HepG2 (cell line): ENCODE results near the gene CCDC80. TPM values are rescaled to one million over a fixed set of nuclear protein-coding genes. Genes with fewer than 3 reads are reported as not detected.

Source experiments
- ATAC-seq: fragments of 200-7000 bp; cut with Tn5 transposase; 3 replicates; pipeline ENCODE4 v1.9.1; 2020; ENCODE audit warnings: mild to moderate bottlenecking, moderate library complexity
- BruUV-seq: library from RNA; stranded (reverse); fragments of 400-500 nt; replicated peaks from 2 replicates; lab custom pipeline; 2021; lab: Mats Ljungman, UMichigan
- CTCF ChIA-PET: fragments of 300-600 bp; formaldehyde crosslinking; extraction: SDS; loops from one replicate; lab custom pipeline; 2021; ENCODE audit warnings: low total read pairs, inconsistent platforms, low intra/inter-chr PET ratio; lab: Yijun Ruan, JAX
- POLR2A ChIA-PET: fragments of 350-600 bp; sonication (Branson Sonifier 250); formaldehyde crosslinking; loops from one replicate; lab custom pipeline; 2020; ENCODE audit warnings: antibody characterized with exemption, inconsistent platforms; lab: Yijun Ruan, JAX
- DNase-seq: peaks from one replicate; pipeline ENCODE4 v3.0.0-alpha.2; 2015; ENCODE audit warnings: low spot score
- FAIRE-seq: peaks from 3 replicates; lab custom pipeline; 2011; peaks lifted over from hg19 to GRCh38; lab: Jason Lieb, UNC
- H2AFZ ChIP-seq: one replicate; pipeline ENCODE4 v1.6.1; 2011; ENCODE audit warnings: low read length, inconsistent platforms
- H3K27ac ChIP-seq: fragments of 300-600 bp; 3 replicates; pipeline ENCODE4 v1.8.0; 2011; ENCODE audit warnings: mixed run types, mild to moderate bottlenecking, mixed read lengths, low read length, inconsistent platforms; ENCODE audit not compliant: insufficient read depth; ENCODE audit errors: extremely low read length
- H3K27me3 ChIP-seq, 2 experiments: fragments of 200-600 bp in 1 of 2; 2 replicates in 1 of 2; 3 replicates in 1 of 2; pipeline versions ENCODE4 v1.6.0 to v1.8.0; 2011; ENCODE audit warnings: low read length in 2 of 2, mild to moderate bottlenecking in 2 of 2, moderate library complexity in 2 of 2, inconsistent platforms in 1 of 2; ENCODE audit not compliant: insufficient read depth in 2 of 2, control insufficient read depth in 1 of 2
- H3K36me3 ChIP-seq, 2 experiments: fragments of 200-600 bp in 1 of 2; replicated peaks in 1 of 2; 2 replicates in 1 of 2; 3 replicates in 1 of 2; pipeline versions ENCODE4 v1.5.1 to v1.8.0; 2011; ENCODE audit warnings: low read length in 2 of 2, inconsistent platforms in 1 of 2; ENCODE audit not compliant: insufficient read depth in 2 of 2, control insufficient read depth in 1 of 2
- H3K4me1 ChIP-seq: 2 replicates; pipeline ENCODE4 v1.5.1; 2012; ENCODE audit warnings: low read length, inconsistent platforms; ENCODE audit not compliant: insufficient read depth
- H3K4me2 ChIP-seq: 2 replicates; pipeline ENCODE4 v1.6.0; 2011; ENCODE audit warnings: low read depth, low read length, inconsistent platforms
- H3K4me3 ChIP-seq, 3 experiments: fragments of 200-600 bp in 1 of 3; sonication (generic), shearing (Covaris generic) in 1 of 3; replicated peaks in 1 of 3; 2 replicates each; pipeline ENCODE4 v1.5.1; 2011 to 2016; ENCODE audit warnings: low read length in 3 of 3, inconsistent platforms in 2 of 3, low read depth in 2 of 3, mild to moderate bottlenecking in 2 of 3, control low read depth in 1 of 3, mixed read lengths in 1 of 3; ENCODE audit not compliant: insufficient read depth in 1 of 3
- H3K79me2 ChIP-seq: one replicate; pipeline ENCODE4 v1.6.1; 2011; ENCODE audit warnings: low read length, inconsistent platforms; ENCODE audit not compliant: insufficient read depth
- H3K9ac ChIP-seq: 2 replicates; pipeline ENCODE4 v1.6.0; 2011; ENCODE audit warnings: mild to moderate bottlenecking, low read depth, low read length, inconsistent platforms; ENCODE audit not compliant: insufficient read depth
- H3K9me3 ChIP-seq: 2 replicates; pipeline ENCODE4 v1.5.1; 2012; ENCODE audit warnings: mild to moderate bottlenecking, low read length
- H4K20me1 ChIP-seq: 2 replicates; pipeline ENCODE4 v1.6.0; 2011; ENCODE audit warnings: inconsistent platforms, mild to moderate bottlenecking, low read length, moderate library complexity; ENCODE audit not compliant: insufficient read depth
- ARID2 ChIP-seq: sonication (generic); formaldehyde crosslinking; IDR thresholded peaks from 2 replicates; pipeline ENCODE4 v1.8.1; 2022; ENCODE audit warnings: mild to moderate bottlenecking, missing genetic modification reagents, borderline replicate concordance
- CEBPZ ChIP-seq: IDR thresholded peaks from 2 replicates; pipeline ENCODE4 v1.6.1; 2012; ENCODE audit warnings: low read length, improper control_type of control experiment
- FOXK2 ChIP-seq: fragments of 450-650 bp; IDR thresholded peaks from 2 replicates; pipeline ENCODE4 v1.6.1; 2016
- HOXA9 ChIP-seq: sonication (generic); formaldehyde crosslinking; IDR thresholded peaks from 2 replicates; pipeline ENCODE4 v1.8.1; 2022; ENCODE audit warnings: missing genetic modification reagents, mild to moderate bottlenecking, moderate library complexity, borderline replicate concordance
- KDM5B ChIP-seq: sonication (generic); formaldehyde crosslinking; IDR thresholded peaks from 2 replicates; pipeline ENCODE4 v1.4.0; 2020; ENCODE audit warnings: missing genetic modification reagents, mild to moderate bottlenecking, borderline replicate concordance
- MTA1 ChIP-seq: sonication (generic); formaldehyde crosslinking; IDR thresholded peaks from 2 replicates; pipeline ENCODE4 v1.4.0; 2020; ENCODE audit warnings: missing genetic modification reagents, mild to moderate bottlenecking, borderline replicate concordance
- NCOA5 ChIP-seq: sonication (generic); formaldehyde crosslinking; IDR thresholded peaks from 2 replicates; pipeline ENCODE4 v1.4.0; 2020; ENCODE audit warnings: missing genetic modification reagents
- PHF5A ChIP-seq: IDR thresholded peaks from one replicate; pipeline ENCODE4 v1.6.1; 2018; ENCODE audit warnings: low read depth, missing genetic modification reagents; ENCODE audit not compliant: unreplicated experiment
- SAFB2 ChIP-seq: sonication (generic); formaldehyde crosslinking; IDR thresholded peaks from 2 replicates; pipeline ENCODE4 v1.5.1; 2020; ENCODE audit warnings: missing genetic modification reagents, low read depth, mild to moderate bottlenecking, borderline replicate concordance
- SALL2 ChIP-seq: sonication (generic); formaldehyde crosslinking; IDR thresholded peaks from 2 replicates; pipeline ENCODE4 v1.8.1; 2023; ENCODE audit warnings: mild to moderate bottlenecking, missing genetic modification reagents, inconsistent platforms
- STAG1 ChIP-seq: sonication (generic); formaldehyde crosslinking; IDR thresholded peaks from 2 replicates; pipeline ENCODE4 v1.4.0; 2020; ENCODE audit warnings: missing genetic modification reagents
- ZNF10 ChIP-seq: sonication (generic); formaldehyde crosslinking; IDR thresholded peaks from 2 replicates; pipeline ENCODE4 v1.4.0; 2020; ENCODE audit warnings: mild to moderate bottlenecking, low read depth, missing genetic modification reagents, borderline replicate concordance
- ZNF180 ChIP-seq: sonication (generic); formaldehyde crosslinking; IDR thresholded peaks from 2 replicates; pipeline ENCODE4 v1.4.0; 2020; ENCODE audit warnings: low read depth, missing genetic modification reagents, borderline replicate concordance
- ZNF644 ChIP-seq: IDR thresholded peaks from 2 replicates; pipeline ENCODE4 v1.6.1; 2016; ENCODE audit warnings: low read depth
- ZNF687 ChIP-seq: sonication (generic); formaldehyde crosslinking; IDR thresholded peaks from 2 replicates; pipeline ENCODE4 v1.5.1; 2020; ENCODE audit warnings: mild to moderate bottlenecking, missing genetic modification reagents, moderate library complexity
- ZNF704 ChIP-seq: sonication (generic); formaldehyde crosslinking; IDR thresholded peaks from 2 replicates; pipeline ENCODE4 v1.8.1; 2023; ENCODE audit warnings: mild to moderate bottlenecking, inconsistent platforms, moderate library complexity, missing genetic modification reagents, borderline replicate concordance
- WGBS: methylation state at CpG from one replicate; pipeline ENCODE4 v1.1.6; 2017; ENCODE audit warnings: low lambda C conversion rate; 5-methylcytosine and 5-hydroxymethylcytosine counted together
- in situ Hi-C: cut with HindIII; loops from 2 replicates; pipeline ENCODE4 v1.10.0; 2017; ENCODE audit warnings: low pct_unique_long_range_greater_than_20kb; ENCODE audit not compliant: extremely low pct_ligation_motif_present
- intact Hi-C: fragments of 100-400 bp; cut with micrococcal nuclease; formaldehyde crosslinking; loops from one replicate; pipeline ENCODE4 v1.10.0; 2022; ENCODE audit not compliant: unreplicated experiment
- polyA plus RNA-seq, 8 experiments: library from polyadenylated mRNA; depleted of rRNA in 3 of 8; stranded (reverse) in 7 of 8; unstranded in 1 of 8; fragments of >200 nt; fragmentation: Illumina TruSeq in 4 of 8; extraction: Trizol in 4 of 8; gene quantifications; 2 replicates each; pipeline versions ENCODE4 v1.2.1 to v1.2.3, GENCODE V29; 2011 to 2016; ENCODE audit warnings: low read depth in 4 of 8, missing spikeins in 1 of 8, mixed read lengths in 1 of 8; ENCODE audit not compliant: insufficient read depth in 1 of 8
- total RNA-seq, 5 experiments: library from RNA; depleted of rRNA; stranded (reverse); fragments of >200 nt; fragmentation: Illumina TruSeq; extraction: Trizol; gene quantifications; 2 replicates each; pipeline ENCODE4 v1.2.3, GENCODE V29; 2016; ENCODE audit warnings: low read depth in 1 of 5

The CCDC80 gene
- total and polyA plus RNA-seq, 2 of the 13 experiments (the other 11 are each of a cell fraction or from before 2014, with no cell fraction given), result not detected

GRCh38 chr3:112651516-112651915, 10.6 kb upstream of the CCDC80 start (continued):
- no peak for TF ChIP-seq SALL2
- no peak for TF ChIP-seq ZNF704 (CRISPR knock-in tag)

- Histone ChIP-seq H3K4me3 (no peak overlapping the region), H3K9ac (no peak overlapping the region), H3K27ac (no peak overlapping the region), H3K36me3 (no peaks in the 10 kb centered on the region), H3K4me2 (no peak overlapping the region), H3K9me3 (no peaks in the 10 kb centered on the region), H3K27me3 (no peaks in the 10 kb centered on the region), H3K79me2 (no peaks in the 10 kb centered on the region), H2AFZ (no peak overlapping the region), H4K20me1 (no peaks in the 10 kb centered on the region), H3K4me1 (peaks cover 11% of the 10 kb centered on the region; the same call in 1 of the 2 replicates)
- no peak for DNase-seq
- 1% methylated on average over 3 of the region's 3 CpGs for WGBS
- intact Hi-C loops, result no loop called here
- no peak for ATAC-seq
- ChIA-PET CTCF (no interaction called here), POLR2A (no interaction called here)
- in situ Hi-C loops, result no loop called here
- no peak for FAIRE-seq
- no TSS peak for BruUV-seq
- TF ChIP-seq CEBPZ (no peak), HOXA9 (CRISPR knock-in tag) (no peak), SAFB2 (CRISPR knock-in tag) (no peak), ZNF644 (CRISPR knock-in tag) (no peak), FOXK2 (no peak), ZNF10 (CRISPR knock-in tag) (no peak), NCOA5 (CRISPR knock-in tag) (no peak), KDM5B (CRISPR knock-in tag) (no peak), ARID2 (CRISPR knock-in tag) (no peak), ZNF687 (CRISPR knock-in tag) (no peak), PHF5A (no peak), MTA1 (CRISPR knock-in tag) (no peak), STAG1 (CRISPR knock-in tag) (no peak), ZNF180 (no peak)
Measured at GRCh38 chr3:112651071-112651470, 10.1 kb upstream of the CCDC80 start.
